HEK293 (cell line): ENCODE measurements around the gene TRIM72.
A peak's percentile ranks its signal among the peaks of the same experiment; 100 is the strongest.
"Not testable (repeated sequence)": the region's sequence is repeated elsewhere in the genome, so short reads cannot be mapped to it uniquely, and the experiment has no call there.

Experiments
- CTCF ChIA-PET: fragments of 350-600 bp; formaldehyde crosslinking; extraction: SDS; loops from one replicate; lab custom pipeline; 2021; ENCODE audit warnings: antibody characterized with exemption; lab: Yijun Ruan, JAX
- POLR2A ChIA-PET: fragments of 300-600 bp; formaldehyde crosslinking; extraction: SDS; loops from one replicate; lab custom pipeline; 2020; ENCODE audit warnings: antibody characterized with exemption, inconsistent platforms; lab: Yijun Ruan, JAX
- H3K27ac ChIP-seq: fragments of 200-500 bp; sonication (Bioruptor generic); 2 replicates; pipeline ENCODE4 v1.5.1; 2014; ENCODE audit warnings: low read depth, low read length, control low read depth, inconsistent platforms; ENCODE audit errors: extremely low read depth
- H3K36me3 ChIP-seq, 2 experiments: fragments of 200-500 bp in 1 of 2; sonication (Bioruptor generic) in 1 of 2; 1 replicate in 1 of 2; 2 replicates in 1 of 2; pipeline ENCODE4 v1.5.1; 2014 to 2017; ENCODE audit warnings: inconsistent platforms in 2 of 2, low read length in 2 of 2; ENCODE audit not compliant: control insufficient read depth in 2 of 2, insufficient read depth in 1 of 2
- H3K4me1 ChIP-seq: fragments of 200-500 bp; sonication (Bioruptor generic); 2 replicates; pipeline ENCODE4 v1.5.1; 2014; ENCODE audit warnings: mild to moderate bottlenecking, low read length, inconsistent platforms; ENCODE audit not compliant: control insufficient read depth, insufficient read depth
- H3K4me3 ChIP-seq: 2 replicates; pipeline ENCODE4 v1.5.1; 2011; ENCODE audit warnings: low read depth, mild to moderate bottlenecking, control low read depth, low read length, moderate library complexity
- H3K9me3 ChIP-seq: fragments of 200-500 bp; sonication (Bioruptor generic); 2 replicates; pipeline ENCODE4 v1.5.1; 2014; ENCODE audit warnings: low read depth, low read length, inconsistent platforms; ENCODE audit not compliant: control insufficient read depth, insufficient read depth
- BCL6B ChIP-seq: fragments of 450-650 bp; formaldehyde crosslinking; IDR thresholded peaks from 2 replicates; pipeline ENCODE4 v1.5.1; 2017; ENCODE audit warnings: missing biosample characterization, missing genetic modification characterization
- GLI2 ChIP-seq: fragments of 450-650 bp; formaldehyde crosslinking; IDR thresholded peaks from 2 replicates; pipeline ENCODE4; 2017; ENCODE audit warnings: missing biosample characterization, missing genetic modification characterization, low read depth, borderline replicate concordance
- IKZF3 ChIP-seq: fragments of 450-650 bp; IDR thresholded peaks from 2 replicates; pipeline ENCODE4 v1.5.0; 2018; ENCODE audit warnings: missing biosample characterization, mild to moderate bottlenecking, missing genetic modification characterization, moderate library complexity
- KLF9 ChIP-seq: fragments of 450-650 bp; formaldehyde crosslinking; IDR thresholded peaks from 2 replicates; pipeline ENCODE4 v1.5.1; 2016; ENCODE audit warnings: missing biosample characterization, missing genetic modification characterization, low read depth
- PRDM1 ChIP-seq: fragments of 450-650 bp; formaldehyde crosslinking; IDR thresholded peaks from 2 replicates; pipeline ENCODE4; 2016; ENCODE audit warnings: missing biosample characterization, missing genetic modification characterization
- ZBTB20 ChIP-seq: fragments of 450-650 bp; formaldehyde crosslinking; IDR thresholded peaks from 2 replicates; pipeline ENCODE4 v1.5.1; 2016; ENCODE audit warnings: missing biosample characterization, missing genetic modification characterization
- ZFP37 ChIP-seq: fragments of 450-650 bp; formaldehyde crosslinking; IDR thresholded peaks from 2 replicates; pipeline ENCODE4 v1.5.1; 2016; ENCODE audit warnings: missing biosample characterization, missing genetic modification characterization
- ZNF146 ChIP-seq: fragments of 450-650 bp; formaldehyde crosslinking; IDR thresholded peaks from 2 replicates; pipeline ENCODE4 v1.5.1; 2016; ENCODE audit warnings: missing biosample characterization, missing genetic modification characterization
- ZNF18 ChIP-seq: fragments of 450-650 bp; formaldehyde crosslinking; IDR thresholded peaks from 2 replicates; pipeline ENCODE4 v1.5.1; 2016; ENCODE audit warnings: missing biosample characterization, missing genetic modification characterization
- ZNF311 ChIP-seq: fragments of 450-650 bp; formaldehyde crosslinking; IDR thresholded peaks from 2 replicates; pipeline ENCODE4 v1.5.1; 2017; ENCODE audit warnings: missing biosample characterization, missing genetic modification characterization, borderline replicate concordance
- ZNF449 ChIP-seq: fragments of 450-650 bp; formaldehyde crosslinking; IDR thresholded peaks from 2 replicates; pipeline ENCODE4 v1.5.1; 2017; ENCODE audit warnings: missing biosample characterization, mild to moderate bottlenecking, missing genetic modification characterization, moderate library complexity
- ZNF501 ChIP-seq: fragments of 450-650 bp; formaldehyde crosslinking; IDR thresholded peaks from 2 replicates; pipeline ENCODE4 v1.5.1; 2016; ENCODE audit warnings: missing biosample characterization, missing genetic modification characterization
- ZNF510 ChIP-seq: fragments of 450-650 bp; formaldehyde crosslinking; IDR thresholded peaks from 2 replicates; pipeline ENCODE4 v1.5.1; 2018; ENCODE audit warnings: mild to moderate bottlenecking, missing genetic modification characterization, missing biosample characterization; ENCODE audit not compliant: insufficient replicate concordance
- ZNF596 ChIP-seq: fragments of 450-650 bp; IDR thresholded peaks from 2 replicates; pipeline ENCODE4 v1.5.0; 2018; ENCODE audit warnings: missing biosample characterization, mild to moderate bottlenecking, missing genetic modification characterization, moderate library complexity
- ZNF610 ChIP-seq: fragments of 450-650 bp; formaldehyde crosslinking; IDR thresholded peaks from 2 replicates; pipeline ENCODE4 v1.5.1; 2016; ENCODE audit warnings: missing biosample characterization, missing genetic modification characterization, borderline replicate concordance
- ZNF747 ChIP-seq: fragments of 450-650 bp; formaldehyde crosslinking; IDR thresholded peaks from 2 replicates; pipeline ENCODE4 v1.5.1; 2016; ENCODE audit warnings: missing biosample characterization, missing genetic modification characterization
- ZNF777 ChIP-seq: fragments of 450-650 bp; formaldehyde crosslinking; IDR thresholded peaks from 2 replicates; pipeline ENCODE4 v1.5.1; 2017; ENCODE audit warnings: missing biosample characterization, missing genetic modification characterization, borderline replicate concordance
- ZNF792 ChIP-seq: fragments of 450-650 bp; formaldehyde crosslinking; IDR thresholded peaks from 2 replicates; pipeline ENCODE4 v1.5.1; 2016; ENCODE audit warnings: missing biosample characterization, missing genetic modification characterization
- ZNF830 ChIP-seq: fragments of 450-650 bp; IDR thresholded peaks from 2 replicates; pipeline ENCODE4 v1.5.0; 2018; ENCODE audit warnings: missing biosample characterization, missing genetic modification characterization, low read depth, mild to moderate bottlenecking, moderate library complexity
- TF ChIP-seq, protein P1 (sequence below): fragments of 450-650 bp; formaldehyde crosslinking; IDR thresholded peaks from 2 replicates; pipeline ENCODE4 v1.5.1; 2017; ENCODE audit warnings: missing biosample characterization, missing genetic modification characterization
- TF ChIP-seq, protein P2 (sequence below): fragments of 450-650 bp; formaldehyde crosslinking; IDR thresholded peaks from 2 replicates; pipeline ENCODE4 v1.5.0; 2017; ENCODE audit warnings: missing biosample characterization, missing genetic modification characterization, borderline replicate concordance

TRIM72 gene

DNA sequence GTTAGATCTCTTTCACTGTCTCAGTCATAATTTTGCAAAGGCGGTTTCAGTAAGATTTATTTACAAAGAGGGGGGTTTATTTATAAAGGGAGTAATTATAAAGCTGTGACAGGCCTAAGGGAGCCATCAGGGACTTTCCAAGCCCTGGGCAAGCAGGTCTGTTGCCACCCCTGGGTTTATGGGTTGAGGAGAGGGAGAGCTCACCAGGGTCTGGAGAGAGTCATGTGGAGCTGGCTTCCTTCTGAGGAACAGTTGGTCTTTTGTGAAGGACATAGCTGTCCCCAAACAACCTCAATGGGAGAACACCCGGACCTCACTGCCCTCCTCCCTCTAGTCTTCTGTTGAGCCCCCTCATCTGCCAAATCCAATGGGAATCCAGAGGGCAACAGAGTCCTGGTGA lies 55.6 kb downstream of the TRIM72 start:
- H3K4me1 ChIP-seq, result no peaks in the 10 kb centered on the region
- no peaks in the 10 kb centered on the region for H3K36me3 ChIP-seq
- ChIA-PET CTCF (interaction anchor here (0.6 kb wide), 2 partner anchors 40 to 319 kb away, joined by 3 read pairs; no protein-coding TSS in a partner anchor), POLR2A (no interaction called here)
- no peaks in the 10 kb centered on the region for H3K9me3 ChIP-seq
- no peak overlapping the region for H3K27ac ChIP-seq
- no peak overlapping the region for H3K4me3 ChIP-seq
- TF ChIP-seq ZNF510 (tag by site-specific recombination) (no peak), IKZF3 (tag by site-specific recombination) (no peak), ZNF311 (no peak), ZNF596 (no peak), GLI2 (no peak), ZNF610 (no peak), ZNF501 (tag by site-specific recombination) (no peak), BCL6B (tag by site-specific recombination) (no peak)

DNA sequence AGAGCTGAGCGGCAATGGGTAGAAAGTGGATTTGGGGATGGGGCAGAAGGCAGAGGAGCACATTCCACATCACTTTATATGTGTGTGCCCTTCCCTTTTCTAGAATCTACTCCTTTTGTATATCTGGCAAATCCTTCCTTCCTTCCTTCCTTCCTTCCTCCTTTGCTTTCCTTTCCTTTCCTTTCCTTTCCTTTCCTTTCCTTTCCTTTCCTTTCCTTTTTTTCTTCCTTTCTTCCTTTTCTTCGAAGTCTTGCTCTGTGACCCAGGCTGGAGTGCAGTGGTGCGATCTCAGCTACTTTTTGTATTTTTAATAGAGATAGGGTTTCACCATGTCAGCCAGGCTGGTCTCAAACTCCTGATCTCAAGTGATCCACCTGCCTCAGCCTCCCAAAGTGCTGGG lies 56.1 kb downstream of the TRIM72 start:
- CTCF ChIA-PET, result interaction anchor here (0.6 kb wide), 1 partner anchor 40 kb away, joined by 3 read pairs; no protein-coding TSS in a partner anchor
- H3K9me3 ChIP-seq, H3K4me3 ChIP-seq, H3K36me3 ChIP-seq, H3K4me1 ChIP-seq, H3K27ac ChIP-seq, POLR2A ChIA-PET: not testable (repeated sequence)
- TF ChIP-seq PRDM1 (tag by site-specific recombination), result peak; percentile 97

DNA sequence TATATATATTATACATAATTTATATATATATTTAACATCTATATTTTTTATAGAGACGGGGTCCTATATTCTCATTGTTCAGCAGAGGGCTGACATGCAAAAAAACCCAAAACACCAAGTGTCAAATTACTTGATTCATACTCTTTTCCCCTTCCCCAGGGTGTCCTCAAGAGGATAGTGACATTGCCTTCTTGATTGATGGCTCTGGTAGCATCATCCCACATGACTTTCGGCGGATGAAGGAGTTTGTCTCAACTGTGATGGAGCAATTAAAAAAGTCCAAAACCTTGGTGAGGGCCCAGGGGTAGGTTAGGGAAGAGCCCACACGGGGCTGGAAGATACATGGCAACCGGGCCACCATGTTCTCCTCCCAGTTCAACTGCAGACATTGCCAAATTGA lies 56.9 kb downstream of the TRIM72 start:
- ChIA-PET CTCF (no interaction called here), POLR2A (no interaction called here)
- H3K9me3 ChIP-seq, result no peaks in the 10 kb centered on the region
- H3K4me3 ChIP-seq, result no peak overlapping the region
- no peak overlapping the region for H3K27ac ChIP-seq
- TF ChIP-seq ZNF18 (tag by site-specific recombination) (no peak), ZNF146 (no peak), ZNF830 (tag by site-specific recombination) (no peak), ZNF747 (no peak), KLF9 (no peak), ZNF449 (tag by site-specific recombination) (no peak), ZBTB20 (tag by site-specific recombination) (no peak), ZNF777 (tag by site-specific recombination) (no peak), ZFP37 (tag by site-specific recombination) (no peak), ZNF792 (tag by site-specific recombination) (no peak)
- TF ChIP-seq, protein P1, sequence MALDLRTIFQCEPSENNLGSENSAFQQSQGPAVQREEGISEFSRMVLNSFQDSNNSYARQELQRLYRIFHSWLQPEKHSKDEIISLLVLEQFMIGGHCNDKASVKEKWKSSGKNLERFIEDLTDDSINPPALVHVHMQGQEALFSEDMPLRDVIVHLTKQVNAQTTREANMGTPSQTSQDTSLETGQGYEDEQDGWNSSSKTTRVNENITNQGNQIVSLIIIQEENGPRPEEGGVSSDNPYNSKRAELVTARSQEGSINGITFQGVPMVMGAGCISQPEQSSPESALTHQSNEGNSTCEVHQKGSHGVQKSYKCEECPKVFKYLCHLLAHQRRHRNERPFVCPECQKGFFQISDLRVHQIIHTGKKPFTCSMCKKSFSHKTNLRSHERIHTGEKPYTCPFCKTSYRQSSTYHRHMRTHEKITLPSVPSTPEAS, result no peak
- TF ChIP-seq, protein P2, sequence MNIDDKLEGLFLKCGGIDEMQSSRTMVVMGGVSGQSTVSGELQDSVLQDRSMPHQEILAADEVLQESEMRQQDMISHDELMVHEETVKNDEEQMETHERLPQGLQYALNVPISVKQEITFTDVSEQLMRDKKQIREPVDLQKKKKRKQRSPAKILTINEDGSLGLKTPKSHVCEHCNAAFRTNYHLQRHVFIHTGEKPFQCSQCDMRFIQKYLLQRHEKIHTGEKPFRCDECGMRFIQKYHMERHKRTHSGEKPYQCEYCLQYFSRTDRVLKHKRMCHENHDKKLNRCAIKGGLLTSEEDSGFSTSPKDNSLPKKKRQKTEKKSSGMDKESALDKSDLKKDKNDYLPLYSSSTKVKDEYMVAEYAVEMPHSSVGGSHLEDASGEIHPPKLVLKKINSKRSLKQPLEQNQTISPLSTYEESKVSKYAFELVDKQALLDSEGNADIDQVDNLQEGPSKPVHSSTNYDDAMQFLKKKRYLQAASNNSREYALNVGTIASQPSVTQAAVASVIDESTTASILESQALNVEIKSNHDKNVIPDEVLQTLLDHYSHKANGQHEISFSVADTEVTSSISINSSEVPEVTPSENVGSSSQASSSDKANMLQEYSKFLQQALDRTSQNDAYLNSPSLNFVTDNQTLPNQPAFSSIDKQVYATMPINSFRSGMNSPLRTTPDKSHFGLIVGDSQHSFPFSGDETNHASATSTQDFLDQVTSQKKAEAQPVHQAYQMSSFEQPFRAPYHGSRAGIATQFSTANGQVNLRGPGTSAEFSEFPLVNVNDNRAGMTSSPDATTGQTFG, result no peak
- H3K36me3 ChIP-seq, result no peaks in the 10 kb centered on the region
- no peaks in the 10 kb centered on the region for H3K4me1 ChIP-seq
